HCT116 (cell line): ENCODE measurements around the gene POLR1A. TPM values are rescaled to one million over a fixed set of nuclear protein-coding genes. Genes with fewer than 3 reads are reported as not detected.
A peak's percentile ranks its signal among the peaks of the same experiment; 100 is the strongest.

Experiments
- ATAC-seq: fragments of 200-7000 bp; cut with Tn5 transposase; 2 replicates; pipeline ENCODE4 v1.9.1; 2020; ENCODE audit warnings: mild to moderate bottlenecking, moderate library complexity
- BruUV-seq: library from RNA; stranded (reverse); fragments of 400-500 nt; replicated peaks from 2 replicates; lab custom pipeline; 2021; lab: Mats Ljungman, UMichigan
- CTCF ChIA-PET: fragments of 300-600 bp; sonication (Branson Sonifier 250); formaldehyde crosslinking; loops from one replicate; lab custom pipeline; 2021; ENCODE audit warnings: antibody characterized with exemption; lab: Charles Lee
- POLR2A ChIA-PET: fragments of 300-600, 350-600 bp; sonication (Branson Sonifier 250); formaldehyde crosslinking; loops from one replicate; lab custom pipeline; 2021; ENCODE audit warnings: antibody characterized with exemption; lab: Charles Lee
- RAD21 ChIA-PET, 2 experiments: fragments of 300-600 bp; sonication (Branson Sonifier 250); formaldehyde crosslinking; loops; one replicate each; lab custom pipeline; 2023; ENCODE audit warnings: low total read pairs in 2 of 2; ENCODE audit not compliant: uncharacterized antibody in 2 of 2, unreplicated experiment in 2 of 2, low non-redundant PET in 1 of 2; lab: Charles Lee
- DNase-seq: peaks from one replicate; pipeline ENCODE4 v3.0.0-alpha.2; 2010; ENCODE audit warnings: low read depth, low spot score
- H2AFZ ChIP-seq: fragments of 200-600 bp; shearing (Covaris generic), sonication (generic); 2 replicates; pipeline ENCODE4 v1.6.1; 2017; ENCODE audit warnings: low read depth, mixed run types, mixed read lengths, antibody characterized with exemption, low read length; ENCODE audit not compliant: poor library complexity, severe bottlenecking
- H3K27ac ChIP-seq: 2 replicates; pipeline ENCODE4 v1.5.1; 2012; ENCODE audit warnings: low read depth, low read length
- H3K27me3 ChIP-seq: fragments of 200-600 bp; sonication (generic); 2 replicates; pipeline ENCODE4 v1.6.1; 2016; ENCODE audit warnings: mixed run types, low read length, mixed read lengths; ENCODE audit not compliant: insufficient read depth
- H3K36me3 ChIP-seq, 2 experiments: fragments of 200-500 bp in 1 of 2; fragments of 200-600 bp in 1 of 2; sonication (Bioruptor generic) in 1 of 2; sonication (generic) in 1 of 2; 2 replicates each; pipeline versions ENCODE4 v1.5.1 to v1.6.1; 2014 to 2016; ENCODE audit warnings: low read length in 2 of 2, inconsistent platforms in 1 of 2, mixed read lengths in 1 of 2, mixed run types in 1 of 2; ENCODE audit not compliant: insufficient read depth in 2 of 2, control insufficient read depth in 1 of 2
- H3K4me1 ChIP-seq, 2 experiments: fragments of 200-600 bp in 1 of 2; sonication (generic) in 1 of 2; 2 replicates each; pipeline versions ENCODE4 v1.5.1 to v1.6.1; 2012 to 2017; ENCODE audit warnings: low read length in 2 of 2, inconsistent platforms in 1 of 2, mild to moderate bottlenecking in 1 of 2, mixed read lengths in 1 of 2, mixed run types in 1 of 2, moderate library complexity in 1 of 2; ENCODE audit not compliant: insufficient read depth in 2 of 2, control insufficient read depth in 1 of 2
- H3K4me2 ChIP-seq: fragments of 200-600 bp; sonication (generic); 2 replicates; pipeline ENCODE4 v1.6.1; 2017; ENCODE audit warnings: mixed run types, low read length, mixed read lengths
- H3K4me3 ChIP-seq, 2 experiments: fragments of 200-600 bp in 1 of 2; sonication (generic) in 1 of 2; replicated peaks in 1 of 2; 2 replicates each; pipeline ENCODE4 v1.5.1; 2011 to 2016; ENCODE audit warnings: low read length in 2 of 2, control low read depth in 1 of 2, low read depth in 1 of 2, mild to moderate bottlenecking in 1 of 2, mixed read lengths in 1 of 2, mixed run types in 1 of 2
- H3K79me2 ChIP-seq: fragments of 200-600 bp; sonication (generic); 2 replicates; pipeline ENCODE4 v1.6.1; 2017; ENCODE audit warnings: mild to moderate bottlenecking, mixed run types, low read length, moderate library complexity, mixed read lengths; ENCODE audit not compliant: insufficient read depth
- H3K9ac ChIP-seq: fragments of 200-600 bp; sonication (generic); 2 replicates; pipeline ENCODE4 v1.6.1; 2016; ENCODE audit warnings: low read length, mixed read lengths
- H3K9me2 ChIP-seq: fragments of 200-600 bp; sonication (generic), shearing (Covaris generic); 2 replicates; pipeline ENCODE4 v1.6.1; 2017; ENCODE audit warnings: mixed run types, mild to moderate bottlenecking, moderate library complexity; ENCODE audit not compliant: insufficient read depth
- H3K9me3 ChIP-seq, 2 experiments: fragments of 200-500 bp in 1 of 2; fragments of 200-600 bp in 1 of 2; sonication (Bioruptor generic) in 1 of 2; sonication (generic) in 1 of 2; 2 replicates each; pipeline ENCODE4 v1.6.1; 2014 to 2017; ENCODE audit warnings: low read length in 2 of 2, mixed read lengths in 2 of 2, inconsistent platforms in 1 of 2, low read depth in 1 of 2, mild to moderate bottlenecking in 1 of 2, mixed run types in 1 of 2, moderate library complexity in 1 of 2; ENCODE audit not compliant: control insufficient read depth in 1 of 2, insufficient read depth in 1 of 2
- H4K20me1 ChIP-seq: fragments of 200-600 bp; sonication (generic), shearing (Covaris generic); 2 replicates; pipeline ENCODE4 v1.6.1; 2017; ENCODE audit warnings: mixed run types, mild to moderate bottlenecking, moderate library complexity; ENCODE audit not compliant: insufficient read depth
- ATF3 ChIP-seq: IDR thresholded peaks from 2 replicates; pipeline ENCODE4 v1.6.1; 2012
- CBX3 ChIP-seq: IDR thresholded peaks from 2 replicates; pipeline ENCODE4 v1.6.1; 2012; ENCODE audit warnings: low read depth
- CEBPB ChIP-seq: IDR thresholded peaks from 2 replicates; pipeline ENCODE4 v1.6.1; 2012; ENCODE audit warnings: low read depth
- EZH2 ChIP-seq: fragments of 200-600 bp; sonication (generic); IDR thresholded peaks from 2 replicates; pipeline ENCODE4 v1.6.1; 2017; ENCODE audit warnings: antibody characterized with exemption, mixed run types
- EZH2phosphoT487 ChIP-seq: fragments of 200-600 bp; IDR thresholded peaks from 2 replicates; pipeline ENCODE4 v1.6.1; 2018; ENCODE audit warnings: antibody characterized with exemption, borderline replicate concordance
- POLR2AphosphoS5 ChIP-seq: IDR thresholded peaks from 2 replicates; pipeline ENCODE4 v1.6.1; 2011; ENCODE audit warnings: mild to moderate bottlenecking, low read depth, low read length, moderate library complexity
- RAD21 ChIP-seq: IDR thresholded peaks from 2 replicates; pipeline ENCODE4 v1.6.1; 2012; ENCODE audit warnings: low read depth, mild to moderate bottlenecking
- SIN3A ChIP-seq: IDR thresholded peaks from 2 replicates; pipeline ENCODE4 v1.6.1; 2012; ENCODE audit warnings: low read depth
- SP1 ChIP-seq: IDR thresholded peaks from 2 replicates; pipeline ENCODE4 v1.6.1; 2012; ENCODE audit warnings: low read depth
- SRF ChIP-seq: IDR thresholded peaks from 2 replicates; pipeline ENCODE4 v1.6.1; 2012; ENCODE audit warnings: low read depth
- TCF7L2 ChIP-seq: IDR thresholded peaks from 2 replicates; pipeline ENCODE4 v1.7.0; 2011; ENCODE audit warnings: borderline replicate concordance, inconsistent platforms; ENCODE audit not compliant: insufficient read depth, insufficient read length; ENCODE audit errors: extremely low read depth
- YY1 ChIP-seq: IDR thresholded peaks from 2 replicates; pipeline ENCODE4 v1.6.1; 2011; ENCODE audit warnings: low read length, low read depth, moderate library complexity, mild to moderate bottlenecking; ENCODE audit not compliant: insufficient replicate concordance; ENCODE audit errors: extremely low read depth
- ZBTB33 ChIP-seq: IDR thresholded peaks from 2 replicates; pipeline ENCODE4 v1.6.1; 2011; ENCODE audit warnings: mild to moderate bottlenecking, low read length, moderate library complexity; ENCODE audit not compliant: insufficient replicate concordance; ENCODE audit errors: extremely low read depth
- ZFX ChIP-seq: fragments of 450-650 bp; IDR thresholded peaks from 2 replicates; pipeline ENCODE4 v1.6.1; 2017
- intact Hi-C: fragments of 100-400 bp; cut with micrococcal nuclease; formaldehyde crosslinking; loops from 2 replicates; pipeline ENCODE4 v1.10.0; 2022
- total RNA-seq: library from RNA; stranded (reverse); gene quantifications from one replicate; pipeline ENCODE4 v1.2.1, GENCODE V29; 2021; ENCODE audit not compliant: unreplicated experiment
- TF ChIP-seq, protein P1 (sequence below): IDR thresholded peaks from 2 replicates; pipeline ENCODE4 v1.6.1; 2012
- TF ChIP-seq, protein P2 (sequence below), 3 experiments: fragments of 200-600 bp in 1 of 3; sonication (generic) in 1 of 3; IDR thresholded peaks in 2 of 3; conservative IDR thresholded peaks in 1 of 3; 2 replicates each; pipeline ENCODE4 v1.5.1; 2012 to 2017; ENCODE audit warnings: low read depth in 2 of 3, low read length in 2 of 3, antibody characterized with exemption in 1 of 3, borderline replicate concordance in 1 of 3, control low read depth in 1 of 3, mild to moderate bottlenecking in 1 of 3, mixed read lengths in 1 of 3, mixed run types in 1 of 3, moderate library complexity in 1 of 3; ENCODE audit not compliant: insufficient read depth in 1 of 3
- TF ChIP-seq, protein P3 (sequence below): IDR thresholded peaks from 2 replicates; pipeline ENCODE4 v1.6.1; 2012; ENCODE audit warnings: low read depth

POLR1A gene
- total RNA-seq, 1 experiment from 2014 or later: 46.6 TPM

DNA sequence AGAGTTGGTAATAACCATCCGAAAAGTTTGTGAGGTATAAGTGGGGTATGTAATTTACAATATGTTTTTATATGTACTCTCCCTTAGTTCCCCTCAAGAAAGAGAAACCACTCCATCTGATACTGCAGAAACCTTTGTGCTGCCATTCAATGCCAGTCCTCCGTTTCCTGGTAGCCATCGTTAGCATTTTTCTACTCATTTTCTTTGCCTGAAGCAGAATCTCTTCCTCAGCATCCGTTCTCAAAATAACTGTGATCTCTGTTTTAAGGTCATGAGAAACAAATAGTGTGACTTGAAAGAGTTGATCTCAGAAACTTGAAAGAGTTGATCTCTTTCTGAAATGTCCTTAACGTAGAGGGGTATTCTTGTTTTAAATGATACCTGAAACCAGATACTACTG, 1.3 kb upstream of the POLR1A start:
- ATAC-seq: no peak
- H3K4me3 ChIP-seq: peak overlapping the region; percentile 89 to 95
- ChIA-PET RAD21 (no interaction called here), POLR2A (no interaction called here), CTCF (interaction anchor here (1.9 kb wide), 1 partner anchor 280 kb away, joined by 10 read pairs; no protein-coding TSS in a partner anchor)
- no peaks in the 10 kb centered on the region for H3K9me3 ChIP-seq
- no peak overlapping the region for H3K27ac ChIP-seq
- H3K27me3 ChIP-seq: no peaks in the 10 kb centered on the region
- peaks cover 34 to 53% of the 10 kb centered on the region in 2 experiments for H3K36me3 ChIP-seq
- intact Hi-C loops: loop anchor here (5.0 kb wide), 2 partner anchors 75 to 220 kb away; partner anchors contain the start of gene ST3GAL5
- DNase-seq: no peak
- peaks cover 93% of the 10 kb centered on the region for H3K79me2 ChIP-seq
- peaks cover 6 to 21% of the 10 kb centered on the region in 2 experiments for H3K4me1 ChIP-seq
- H3K9ac ChIP-seq: peak overlapping the region; percentile 88
- H2AFZ ChIP-seq: no peak overlapping the region
- H3K4me2 ChIP-seq: peak overlapping the region; percentile 78
- H3K9me2 ChIP-seq: no peaks in the 10 kb centered on the region
- no TSS peak for BruUV-seq
- H4K20me1 ChIP-seq: peaks cover 8% of the 10 kb centered on the region; the same call in 1 of the 2 replicates
- TF ChIP-seq SRF (no peak), CEBPB (no peak), CBX3 (no peak), YY1 (no peak), ZFX (no peak), SP1 (no peak), EZH2 (no peak), RAD21 (no peak), POLR2AphosphoS5 (no peak), ZBTB33 (no peak), EZH2phosphoT487 (no peak), ATF3 (no peak), TCF7L2 (no peak), SIN3A (no peak)
- TF ChIP-seq, protein P1, sequence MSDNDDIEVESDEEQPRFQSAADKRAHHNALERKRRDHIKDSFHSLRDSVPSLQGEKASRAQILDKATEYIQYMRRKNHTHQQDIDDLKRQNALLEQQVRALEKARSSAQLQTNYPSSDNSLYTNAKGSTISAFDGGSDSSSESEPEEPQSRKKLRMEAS: no peak
- TF ChIP-seq, protein P2, sequence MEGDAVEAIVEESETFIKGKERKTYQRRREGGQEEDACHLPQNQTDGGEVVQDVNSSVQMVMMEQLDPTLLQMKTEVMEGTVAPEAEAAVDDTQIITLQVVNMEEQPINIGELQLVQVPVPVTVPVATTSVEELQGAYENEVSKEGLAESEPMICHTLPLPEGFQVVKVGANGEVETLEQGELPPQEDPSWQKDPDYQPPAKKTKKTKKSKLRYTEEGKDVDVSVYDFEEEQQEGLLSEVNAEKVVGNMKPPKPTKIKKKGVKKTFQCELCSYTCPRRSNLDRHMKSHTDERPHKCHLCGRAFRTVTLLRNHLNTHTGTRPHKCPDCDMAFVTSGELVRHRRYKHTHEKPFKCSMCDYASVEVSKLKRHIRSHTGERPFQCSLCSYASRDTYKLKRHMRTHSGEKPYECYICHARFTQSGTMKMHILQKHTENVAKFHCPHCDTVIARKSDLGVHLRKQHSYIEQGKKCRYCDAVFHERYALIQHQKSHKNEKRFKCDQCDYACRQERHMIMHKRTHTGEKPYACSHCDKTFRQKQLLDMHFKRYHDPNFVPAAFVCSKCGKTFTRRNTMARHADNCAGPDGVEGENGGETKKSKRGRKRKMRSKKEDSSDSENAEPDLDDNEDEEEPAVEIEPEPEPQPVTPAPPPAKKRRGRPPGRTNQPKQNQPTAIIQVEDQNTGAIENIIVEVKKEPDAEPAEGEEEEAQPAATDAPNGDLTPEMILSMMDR (IDR thresholded peaks at IDR 0.05 in 2 of 3, conservative IDR thresholded peaks at IDR 0.05 in 1 of 3; ENCODE audit: borderline replicate concordance in 1 of 3, insufficient read depth in 1 of 3, low read depth in 2 of 3, low read length in 2 of 3): no peak
- TF ChIP-seq, protein P3, sequence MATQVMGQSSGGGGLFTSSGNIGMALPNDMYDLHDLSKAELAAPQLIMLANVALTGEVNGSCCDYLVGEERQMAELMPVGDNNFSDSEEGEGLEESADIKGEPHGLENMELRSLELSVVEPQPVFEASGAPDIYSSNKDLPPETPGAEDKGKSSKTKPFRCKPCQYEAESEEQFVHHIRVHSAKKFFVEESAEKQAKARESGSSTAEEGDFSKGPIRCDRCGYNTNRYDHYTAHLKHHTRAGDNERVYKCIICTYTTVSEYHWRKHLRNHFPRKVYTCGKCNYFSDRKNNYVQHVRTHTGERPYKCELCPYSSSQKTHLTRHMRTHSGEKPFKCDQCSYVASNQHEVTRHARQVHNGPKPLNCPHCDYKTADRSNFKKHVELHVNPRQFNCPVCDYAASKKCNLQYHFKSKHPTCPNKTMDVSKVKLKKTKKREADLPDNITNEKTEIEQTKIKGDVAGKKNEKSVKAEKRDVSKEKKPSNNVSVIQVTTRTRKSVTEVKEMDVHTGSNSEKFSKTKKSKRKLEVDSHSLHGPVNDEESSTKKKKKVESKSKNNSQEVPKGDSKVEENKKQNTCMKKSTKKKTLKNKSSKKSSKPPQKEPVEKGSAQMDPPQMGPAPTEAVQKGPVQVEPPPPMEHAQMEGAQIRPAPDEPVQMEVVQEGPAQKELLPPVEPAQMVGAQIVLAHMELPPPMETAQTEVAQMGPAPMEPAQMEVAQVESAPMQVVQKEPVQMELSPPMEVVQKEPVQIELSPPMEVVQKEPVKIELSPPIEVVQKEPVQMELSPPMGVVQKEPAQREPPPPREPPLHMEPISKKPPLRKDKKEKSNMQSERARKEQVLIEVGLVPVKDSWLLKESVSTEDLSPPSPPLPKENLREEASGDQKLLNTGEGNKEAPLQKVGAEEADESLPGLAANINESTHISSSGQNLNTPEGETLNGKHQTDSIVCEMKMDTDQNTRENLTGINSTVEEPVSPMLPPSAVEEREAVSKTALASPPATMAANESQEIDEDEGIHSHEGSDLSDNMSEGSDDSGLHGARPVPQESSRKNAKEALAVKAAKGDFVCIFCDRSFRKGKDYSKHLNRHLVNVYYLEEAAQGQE: no peak
